Right lobe of liver (tissue), 6 donors: ENCODE results near the gene CIDEB. TPM values are rescaled to one million over a fixed set of nuclear protein-coding genes. Genes with fewer than 3 reads are reported as not detected.
A peak's percentile ranks its signal among the peaks of the same experiment; 100 is the strongest.

Source experiments
- ATAC-seq, 4 donors: fragments of 200-7000 bp; cut with Tn5 transposase; one replicate each; pipeline ENCODE4 v1.9.1; 2020; ENCODE audit warnings: mild to moderate bottlenecking in 4 of 4, moderate library complexity in 4 of 4
- DNase-seq, 3 donors: peaks; one replicate each; pipeline ENCODE4 v3.0.0-alpha.2; 2020
- H3K27ac ChIP-seq, 3 donors: fragments of 200-600 bp; one replicate each; pipeline ENCODE4 v1.8.0; 2022
- H3K27me3 ChIP-seq, 2 donors: fragments of 200-600 bp; one replicate each; pipeline ENCODE4 v1.8.0; 2022
- H3K36me3 ChIP-seq, 4 donors: fragments of 200-600 bp; sonication (generic) in 1 of 4; one replicate each; pipeline versions ENCODE4 v1.5.1 to v1.8.0; 2017 to 2022; ENCODE audit warnings: control low read depth in 1 of 4
- H3K4me1 ChIP-seq, 4 donors: fragments of 200-600 bp; sonication (generic) in 1 of 4; one replicate each; pipeline versions ENCODE4 v1.5.1 to v1.8.0; 2017 to 2022; ENCODE audit warnings: control low read depth in 1 of 4
- H3K4me3 ChIP-seq, 3 donors: fragments of 200-600 bp; one replicate each; pipeline ENCODE4 v1.8.0; 2022
- H3K9me3 ChIP-seq, 4 donors: fragments of 200-600 bp; sonication (generic) in 1 of 4; one replicate each; pipeline versions ENCODE4 v1.5.1 to v1.8.0; 2017 to 2022; ENCODE audit warnings: control low read depth in 1 of 4
- POLR2A ChIP-seq: fragments of 450-650 bp; IDR thresholded peaks from one replicate; pipeline ENCODE4 v1.6.1; 2017; ENCODE audit warnings: antibody characterized with exemption, mild to moderate bottlenecking
- WGBS: methylation state at CpG from one replicate; pipeline ENCODE4 v1.1.6; 2018; ENCODE audit warnings: low coverage, low lambda C conversion rate; ENCODE audit not compliant: insufficient coverage; ENCODE audit errors: missing lambda C conversion rate; 5-methylcytosine and 5-hydroxymethylcytosine counted together
- intact Hi-C, 2 donors: fragments of 100-400 bp; cut with DNase I; formaldehyde crosslinking; loops; one replicate each; pipeline versions ENCODE4 v1.11.2 to v1.14.1; 2022
- total RNA-seq, 6 experiments: library from RNA; depleted of rRNA in 2 of 6; stranded (reverse); fragments of >200 nt in 2 of 6; fragmentation: NEBNext Ultra II Directional in 3 of 6; extraction: Animal tissue kit (Norgen Biotek cat#: 25700) in 3 of 6; gene quantifications; one replicate each; pipeline versions ENCODE4 v1.1.0 to v1.2.4, GENCODE V29; 2016 to 2023
- TF ChIP-seq, protein P1 (sequence below), 4 donors: fragments of 200-600 bp in 3 of 4; fragments of 450-650 bp in 1 of 4; IDR thresholded peaks; one replicate each; pipeline versions ENCODE4 v1.5.1 to v1.8.0; 2016 to 2022; ENCODE audit warnings: antibody characterized with exemption in 4 of 4, mild to moderate bottlenecking in 2 of 4
- donor health status: DM: no; HTN: yes; CAD: no.
- donor health status: DM: no; HTN: no; CAD: no.
- donor health status: DM: no; HTN: no; CAD: no.
- donor health status: DM: no; HTN: yes; CAD: no.
- donor health status: DM: no; HTN: yes; CAD: no.

The CIDEB gene
- total RNA-seq, 6 experiments from 2014 or later = 118 to 219 (median 196) TPM

DNA sequence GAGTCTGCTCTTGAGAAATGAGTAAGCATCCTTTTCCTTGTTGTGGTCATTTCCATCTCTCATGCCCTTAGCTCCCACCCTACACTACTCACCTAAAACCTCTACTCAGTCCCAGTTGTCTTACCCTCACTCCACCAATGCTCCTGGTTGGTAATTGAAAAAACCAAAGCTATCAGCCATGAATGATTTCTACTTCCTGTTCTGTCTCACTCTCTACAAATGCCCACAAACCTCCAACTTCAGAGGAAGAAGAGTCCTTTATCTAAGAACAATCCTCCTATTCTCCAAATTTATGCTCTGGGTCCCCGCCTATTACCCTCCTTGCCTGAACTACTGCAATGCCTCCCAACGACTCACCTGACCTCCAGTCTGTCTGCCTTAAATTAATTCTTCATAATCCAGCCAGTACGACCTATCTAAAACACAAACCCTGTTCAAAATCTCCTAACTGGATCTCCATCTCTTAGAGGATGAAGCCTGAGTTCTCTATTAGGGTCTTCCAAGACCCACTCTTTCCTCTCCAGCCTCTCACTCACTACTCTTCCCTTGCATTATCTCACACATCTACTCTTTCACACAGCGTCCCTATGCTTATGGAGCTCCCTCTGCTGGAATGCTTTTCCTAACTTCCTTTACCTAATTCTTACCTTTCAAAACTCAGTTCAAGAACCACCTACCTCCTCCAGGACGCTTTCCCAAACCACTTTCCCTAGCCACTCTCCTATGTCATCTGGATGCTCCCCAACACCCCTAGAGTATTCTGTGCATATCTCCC is 10.4 kb downstream of the CIDEB start:
- intact Hi-C loops = loop anchor here (5.0 to 10.0 kb wide), 2 partner anchors 53 to 55 kb away; partner anchors contain the start of gene TINF2 (in 2 of the 2)
- peak overlapping the region in 1 of 3 donors; percentile 80 for H3K4me3 ChIP-seq

DNA sequence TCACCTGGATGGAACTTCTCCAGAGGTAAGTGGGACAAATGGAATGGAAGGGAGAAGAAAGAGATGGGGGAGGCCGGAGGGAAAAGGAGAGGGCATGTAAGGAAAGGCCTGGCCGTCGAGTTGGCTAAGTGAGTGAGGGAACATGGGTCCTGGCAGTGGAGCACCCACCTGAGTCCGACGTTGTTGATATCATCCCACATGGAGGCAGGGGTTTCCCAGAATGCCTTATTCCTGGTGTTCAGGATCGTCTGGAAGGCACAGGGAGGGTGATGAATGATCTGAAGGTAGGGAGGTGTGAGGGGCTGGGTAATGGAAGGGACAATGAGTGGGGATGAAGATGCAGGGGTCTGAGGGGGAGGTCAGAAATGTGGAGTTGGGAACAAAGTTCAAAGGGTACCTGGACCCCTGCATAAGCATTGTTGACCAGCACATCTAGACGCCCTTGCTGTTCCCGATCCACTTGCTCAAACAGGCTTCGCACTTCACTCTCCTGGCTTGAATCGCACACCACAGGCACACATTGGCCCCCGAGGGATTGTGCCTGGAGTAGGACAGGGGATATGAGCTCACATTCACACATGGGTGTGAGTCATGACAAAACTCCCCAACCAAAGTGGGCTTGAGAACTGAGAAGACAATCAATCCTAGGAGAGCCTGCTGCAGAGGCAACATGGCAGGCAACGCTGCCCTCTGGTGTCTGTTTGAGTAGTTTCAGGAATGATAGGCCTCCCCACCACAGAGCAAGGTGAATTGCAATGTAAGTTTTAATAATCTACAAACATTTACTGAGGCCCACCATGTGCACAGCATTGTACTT is 11.2 kb downstream of the CIDEB start:
- Histone ChIP-seq H3K27ac (peak overlapping the region in 1 of 3 donors; percentile 6), H3K4me3 (no peak overlapping the region), H3K4me1 (peaks cover 0 to 45% (median 15%) of the 10 kb centered on the region in 4 donors), H3K9me3 (no peaks in the 10 kb centered on the region), H3K27me3 (no peaks in the 10 kb centered on the region), H3K36me3 (peaks cover 2 to 29% (median 13%) of the 10 kb centered on the region in 4 donors)
- peak in 1 of 3 donors; percentile 60 for DNase-seq
- no peak for TF ChIP-seq POLR2A
- TF ChIP-seq, protein P1, sequence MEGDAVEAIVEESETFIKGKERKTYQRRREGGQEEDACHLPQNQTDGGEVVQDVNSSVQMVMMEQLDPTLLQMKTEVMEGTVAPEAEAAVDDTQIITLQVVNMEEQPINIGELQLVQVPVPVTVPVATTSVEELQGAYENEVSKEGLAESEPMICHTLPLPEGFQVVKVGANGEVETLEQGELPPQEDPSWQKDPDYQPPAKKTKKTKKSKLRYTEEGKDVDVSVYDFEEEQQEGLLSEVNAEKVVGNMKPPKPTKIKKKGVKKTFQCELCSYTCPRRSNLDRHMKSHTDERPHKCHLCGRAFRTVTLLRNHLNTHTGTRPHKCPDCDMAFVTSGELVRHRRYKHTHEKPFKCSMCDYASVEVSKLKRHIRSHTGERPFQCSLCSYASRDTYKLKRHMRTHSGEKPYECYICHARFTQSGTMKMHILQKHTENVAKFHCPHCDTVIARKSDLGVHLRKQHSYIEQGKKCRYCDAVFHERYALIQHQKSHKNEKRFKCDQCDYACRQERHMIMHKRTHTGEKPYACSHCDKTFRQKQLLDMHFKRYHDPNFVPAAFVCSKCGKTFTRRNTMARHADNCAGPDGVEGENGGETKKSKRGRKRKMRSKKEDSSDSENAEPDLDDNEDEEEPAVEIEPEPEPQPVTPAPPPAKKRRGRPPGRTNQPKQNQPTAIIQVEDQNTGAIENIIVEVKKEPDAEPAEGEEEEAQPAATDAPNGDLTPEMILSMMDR (IDR thresholded peaks at IDR 0.05) = peak; percentile 60 to 80 (median 66)
- intact Hi-C loops = loop anchor here (5.0 to 10.0 kb wide), 2 partner anchors 52 to 54 kb away; partner anchors contain the start of gene TINF2 (in 2 of the 2)
- WGBS = 43% methylated on average over 8 of the region's 12 CpGs
- ATAC-seq = peak; percentile 49 to 54 (median 52)

More for the DNA sequence above, 10.4 kb downstream of the CIDEB start:
- WGBS = 23% methylated on average over 5 of the region's 5 CpGs
- DNase-seq (no peak), ATAC-seq (peak; percentile 27 to 41 (median 32))
- peaks cover 0 to 38% (median 11%) of the 10 kb centered on the region in 4 donors for H3K4me1 ChIP-seq
- H3K36me3 ChIP-seq = peaks cover 2 to 37% (median 15%) of the 10 kb centered on the region in 4 donors
- peak overlapping the region in 2 of 3 donors; percentile 79 to 93 for H3K27ac ChIP-seq
- H3K27me3 ChIP-seq = no peaks in the 10 kb centered on the region
- no peaks in the 10 kb centered on the region for H3K9me3 ChIP-seq
- TF ChIP-seq, protein P1 (IDR thresholded peaks at IDR 0.05) = peak; percentile 45 to 48 (median 46)
- no peak for TF ChIP-seq POLR2A

DNA sequence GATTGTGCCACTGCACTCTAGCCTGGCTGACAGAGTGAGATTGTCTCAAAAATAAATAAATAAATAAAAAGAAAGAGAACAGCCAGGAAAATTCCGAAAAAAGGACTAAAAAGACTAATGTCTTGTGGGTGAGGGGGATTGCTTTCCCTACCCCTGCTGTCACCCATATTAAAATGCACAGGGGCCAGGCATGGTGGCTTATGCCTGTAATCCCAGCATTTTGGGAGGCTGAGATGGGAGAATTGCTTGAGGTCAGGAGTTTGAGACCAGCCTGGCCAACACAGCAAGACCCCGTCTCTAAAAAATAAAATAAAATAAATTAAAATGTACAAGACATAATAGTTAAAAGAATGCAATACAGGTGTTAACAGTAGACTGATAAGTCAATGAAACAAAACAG is 14.3 kb downstream of the CIDEB start:
- Histone ChIP-seq H3K4me3 (no peak overlapping the region), H3K9me3 (no peaks in the 10 kb centered on the region), H3K27me3 (no peaks in the 10 kb centered on the region), H3K4me1 (peaks cover 0 to 47% (median 15%) of the 10 kb centered on the region in 4 donors), H3K36me3 (peaks cover 9 to 43% (median 18%) of the 10 kb centered on the region in 4 donors), H3K27ac (no peak overlapping the region)
- DNase-seq (no peak), ATAC-seq (no peak)
- TF ChIP-seq, protein P1 (IDR thresholded peaks at IDR 0.05) = no peak
- TF ChIP-seq POLR2A = no peak
- 92% methylated on average over 2 of the region's 2 CpGs for WGBS
- intact Hi-C loops = loop anchor here in 1 of 2 donors (10.0 kb wide), 1 partner anchor 49 kb away; the partner anchor contains the start of gene TINF2

GRCh38 chr14:24292118-24292807 is 15.5 kb downstream of the CIDEB start:
- ATAC-seq = no peak
- Histone ChIP-seq H3K27me3 (no peaks in the 10 kb centered on the region), H3K36me3 (peaks cover 9 to 43% (median 18%) of the 10 kb centered on the region in 4 donors), H3K27ac (peak overlapping the region in 1 of 3 donors; percentile 54), H3K9me3 (no peaks in the 10 kb centered on the region), H3K4me3 (no peak overlapping the region), H3K4me1 (peaks cover 0 to 34% (median 11%) of the 10 kb centered on the region in 4 donors)
- intact Hi-C loops = loop anchor here in 1 of 2 donors (10.0 kb wide), 1 partner anchor 47 kb away; the partner anchor contains the start of gene TINF2
- DNase-seq = no peak
- 100% methylated on average over 1 of the region's 11 CpGs for WGBS
- no peak for TF ChIP-seq POLR2A
- TF ChIP-seq, protein P1 (IDR thresholded peaks at IDR 0.05) = no peak
